ENCODE measurements around the gene IFNA8.
"Not testable (repeated sequence)": the region's sequence is repeated elsewhere in the genome, so short reads cannot be mapped to it uniquely, and the experiment has no call there.

IFNA8 gene

GRCh38 chr9:21429191-21429590 lies 20.3 kb downstream of the IFNA8 start:
- DNase-seq (ENCODE audit: low read depth) = no peak

- no peak for DNase-seq (ENCODE audit: low read depth)
Measured at GRCh38 chr9:21432672-21433425, 23.9 kb downstream of the IFNA8 start.

GRCh38 chr9:21434202-21435014 lies 25.5 kb downstream of the IFNA8 start:
- peak; percentile 58 for DNase-seq (ENCODE audit: low read depth)

- DNase-seq (ENCODE audit: low read depth) = not testable (repeated sequence)
Measured at GRCh38 chr9:21435015-21435383, 26.1 kb downstream of the IFNA8 start.

- no peak for DNase-seq (ENCODE audit: low read depth)
Measured at GRCh38 chr9:21440139-21440538, 31.2 kb downstream of the IFNA8 start, which contains the start of gene IFNA1. Gene IFNA1 (plus strand): TSS chr9:21440439. CDS start chr9:21440508, 69 bp downstream.

- DNase-seq (ENCODE audit: low read depth) = no peak
Measured at GRCh38 chr9:21443849-21444625, 35.1 kb downstream of the IFNA8 start.

GRCh38 chr9:21449312-21449711 lies 40.4 kb downstream of the IFNA8 start:
- peak; percentile 12 for DNase-seq (ENCODE audit: low read depth)

- DNase-seq (ENCODE audit: low read depth) = peak; percentile 75
Measured at GRCh38 chr9:21450733-21451394, 41.9 kb downstream of the IFNA8 start.

GRCh38 chr9:21452681-21453080 lies 43.8 kb downstream of the IFNA8 start:
- DNase-seq (ENCODE audit: low read depth) = peak; percentile 30

- DNase-seq (ENCODE audit: low read depth) = peak; percentile 78
Measured at GRCh38 chr9:21454149-21454548, 45.2 kb downstream of the IFNA8 start.

- peak; percentile 37 for DNase-seq (ENCODE audit: low read depth)
Measured at GRCh38 chr9:21455320-21455719, 46.4 kb downstream of the IFNA8 start.

Measured in amniotic epithelial cell (primary cell).